C4-2B (cell line): ENCODE data around the gene ADGRA3.

Experiments
- CTCF ChIP-seq: fragments of 450-650 bp; conservative IDR thresholded peaks from 2 replicates; pipeline ENCODE4 v1.5.1; 2017; ENCODE audit warnings: mild to moderate bottlenecking
- ZFX ChIP-seq: fragments of 450-650 bp; IDR thresholded peaks from 2 replicates; pipeline ENCODE4 v1.6.1; 2017

DNA sequence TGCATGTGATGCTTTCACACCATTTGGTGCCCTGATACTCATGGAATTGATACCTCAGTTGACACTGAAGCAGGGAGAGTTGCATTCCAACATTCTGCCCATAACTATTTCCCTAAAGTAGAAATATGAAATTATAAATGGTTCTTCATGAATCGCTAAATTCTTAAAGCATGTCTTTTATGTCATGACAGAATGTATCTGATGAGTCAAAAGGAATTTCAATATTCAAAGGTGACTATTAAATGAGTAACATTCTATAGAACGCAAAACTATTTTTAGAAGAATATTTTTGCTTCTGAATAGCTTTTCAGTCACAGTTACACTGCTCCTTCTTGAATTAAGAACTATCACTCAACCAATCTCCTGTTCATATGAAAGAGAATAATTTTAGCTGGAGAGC is 152.8 kb downstream of the ADGRA3 start:
- TF ChIP-seq CTCF (no peak), ZFX (no peak)
